Measurements from ENCODE around the gene BCDIN3D.
A peak's percentile ranks its signal among the peaks of the same experiment; 100 is the strongest.

Gene BCDIN3D

DNA sequence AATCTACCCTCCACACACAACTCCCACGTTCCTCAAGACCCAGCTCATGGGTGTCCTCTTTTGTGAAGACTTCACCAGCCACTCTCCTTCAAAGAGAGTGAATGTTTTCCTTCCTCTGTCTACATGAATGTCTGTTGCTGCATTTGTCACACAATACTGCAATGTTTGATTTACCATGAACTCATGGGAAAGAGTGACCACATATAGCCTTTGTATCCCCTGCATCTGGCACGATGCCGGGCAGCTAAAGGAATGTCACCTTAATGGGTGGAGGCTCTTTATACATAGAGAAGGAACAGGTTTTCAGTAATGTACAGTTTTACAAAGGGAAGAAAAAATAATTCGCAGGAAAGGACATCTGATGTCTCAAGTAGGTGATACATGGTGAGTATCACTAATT lies 12.1 kb upstream of the BCDIN3D start:
- no peak for DNase-seq

DNA sequence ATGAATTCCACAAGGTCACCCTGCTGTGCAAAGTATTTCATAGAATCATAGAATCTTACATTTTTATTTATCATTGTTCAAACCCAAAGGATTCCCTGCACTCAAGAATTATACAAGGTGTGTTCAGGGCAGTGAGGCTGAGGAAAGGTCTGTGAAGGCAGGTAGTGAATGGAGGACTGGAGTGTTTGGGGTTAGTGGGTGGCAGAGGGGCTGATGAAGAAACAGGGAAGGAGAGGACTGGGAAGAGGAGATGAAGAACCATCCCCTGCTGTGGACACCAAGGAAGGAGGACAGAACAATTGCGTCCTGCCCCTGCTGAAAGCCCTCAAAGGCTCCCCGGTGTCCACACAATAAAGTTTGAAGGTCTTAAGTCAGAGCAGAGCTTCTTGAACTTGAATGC lies 10.8 kb upstream of the BCDIN3D start:
- no peak for DNase-seq

DNA sequence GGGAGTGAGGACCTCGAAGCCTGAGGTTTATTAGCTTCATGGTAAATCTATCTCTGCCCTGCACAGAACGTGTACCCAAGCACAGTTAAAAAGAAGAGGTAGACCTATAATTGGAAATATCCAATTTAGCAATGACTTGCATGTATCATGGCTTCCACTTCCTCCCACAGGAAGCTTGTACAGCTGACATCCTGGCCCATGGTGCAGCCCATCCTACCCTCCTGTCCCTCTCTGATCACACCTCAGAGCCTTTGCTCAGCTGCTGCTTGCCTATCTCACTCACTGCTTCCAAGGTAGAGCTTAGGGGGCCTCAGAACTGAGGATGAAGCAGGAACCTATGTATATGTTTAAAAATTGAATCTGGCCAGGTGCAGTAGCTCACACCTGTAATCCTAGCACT lies 4.3 kb upstream of the BCDIN3D start:
- no peak for DNase-seq

DNA sequence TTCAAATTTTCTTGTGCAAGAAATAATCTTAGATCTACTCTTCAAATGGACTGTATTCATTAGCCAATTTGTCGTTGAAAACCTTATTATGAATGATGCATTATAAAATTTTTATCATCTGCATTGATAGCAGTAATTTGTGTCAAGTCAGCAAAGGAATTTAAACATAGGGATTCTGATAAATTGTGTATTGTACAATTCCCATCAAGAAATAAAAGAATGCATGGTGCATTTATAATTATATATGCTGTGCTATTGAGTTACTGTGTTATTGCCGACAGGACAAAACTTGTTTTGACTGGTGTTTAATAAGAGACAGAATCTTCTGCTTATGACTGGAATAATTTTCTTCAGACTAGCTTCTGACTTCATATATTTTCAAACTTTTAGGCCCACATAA lies 3.1 kb upstream of the BCDIN3D start:
- DNase-seq, result no peak

DNA sequence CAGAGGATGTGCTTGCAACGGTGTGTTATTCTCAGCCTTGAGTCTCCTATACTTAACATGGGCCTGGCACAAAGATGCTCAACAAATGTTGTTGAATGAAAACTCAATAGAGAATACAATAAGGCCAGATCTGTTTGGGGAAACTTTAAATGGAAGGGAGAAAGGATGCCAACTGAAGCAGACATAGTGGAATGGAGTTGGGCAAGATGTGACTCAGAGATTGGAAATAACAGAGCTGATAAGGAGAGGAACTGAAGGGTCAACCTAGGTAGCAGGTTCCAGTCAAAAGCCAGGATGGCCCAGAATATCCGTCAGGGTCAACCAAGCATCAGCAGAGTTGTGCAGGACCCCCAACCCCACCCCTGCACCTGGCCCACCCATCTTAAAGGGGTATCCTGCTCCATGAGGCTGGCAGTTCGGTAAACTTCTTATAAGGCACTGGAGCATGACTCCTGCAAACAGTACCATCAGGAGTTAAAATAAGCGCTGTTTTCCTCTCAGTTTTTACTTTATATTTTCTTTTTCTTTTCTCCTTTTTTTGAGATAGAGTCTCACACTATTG lies 1.1 kb upstream of the BCDIN3D start:
- no peak for DNase-seq

DNA sequence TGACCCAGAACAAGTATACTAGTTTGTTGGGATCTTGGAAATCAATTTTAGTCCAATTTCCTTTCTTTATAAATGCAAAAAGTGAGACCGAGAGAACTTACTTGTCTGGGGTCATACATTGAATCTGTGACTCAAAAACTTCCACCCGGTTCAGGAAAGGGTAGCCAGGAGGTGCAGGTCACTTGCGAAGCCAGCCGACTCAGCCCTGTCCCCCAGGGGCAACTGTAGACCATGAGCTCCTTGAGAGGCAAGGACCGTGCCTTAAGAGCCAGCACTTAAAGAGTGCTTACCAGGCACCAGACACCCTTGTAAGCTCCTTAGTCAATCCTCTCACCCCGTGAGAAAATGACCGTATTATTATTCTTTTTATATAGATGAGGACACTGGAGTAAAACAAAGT lies 505 bp upstream of the BCDIN3D start:
- no peak for DNase-seq

DNA sequence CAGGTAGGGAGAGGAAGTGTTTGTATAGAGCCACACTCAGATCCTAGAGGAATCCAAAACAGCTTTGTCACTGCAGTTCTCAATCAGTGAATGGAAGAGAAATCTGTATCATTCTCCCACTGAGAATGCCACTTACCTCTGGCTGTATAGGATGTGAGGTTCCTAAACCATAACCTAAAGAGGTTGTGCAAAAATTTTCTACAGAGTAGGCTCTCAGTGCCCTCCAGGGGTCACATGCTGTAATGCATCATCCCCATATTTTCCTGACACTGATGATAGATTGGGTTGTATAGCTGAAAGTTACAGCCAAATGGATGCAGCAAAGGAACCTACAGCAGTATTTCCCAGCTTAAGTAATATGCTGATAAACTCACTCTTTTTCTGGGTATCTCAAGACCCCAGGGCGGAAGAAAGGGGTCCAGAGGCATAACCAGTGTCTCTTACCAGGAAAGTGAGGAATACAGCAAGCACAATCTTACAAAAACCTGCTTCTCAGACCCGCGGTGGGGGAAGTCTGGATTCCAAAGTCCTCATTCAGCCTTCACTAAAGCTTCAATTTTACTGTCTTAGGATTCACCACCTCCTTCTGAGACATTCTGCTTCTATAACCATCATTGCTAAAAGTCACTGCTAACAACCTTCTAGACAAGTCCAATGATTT lies 3.8 kb downstream of the BCDIN3D start:
- DNase-seq, result peak; percentile 29

DNA sequence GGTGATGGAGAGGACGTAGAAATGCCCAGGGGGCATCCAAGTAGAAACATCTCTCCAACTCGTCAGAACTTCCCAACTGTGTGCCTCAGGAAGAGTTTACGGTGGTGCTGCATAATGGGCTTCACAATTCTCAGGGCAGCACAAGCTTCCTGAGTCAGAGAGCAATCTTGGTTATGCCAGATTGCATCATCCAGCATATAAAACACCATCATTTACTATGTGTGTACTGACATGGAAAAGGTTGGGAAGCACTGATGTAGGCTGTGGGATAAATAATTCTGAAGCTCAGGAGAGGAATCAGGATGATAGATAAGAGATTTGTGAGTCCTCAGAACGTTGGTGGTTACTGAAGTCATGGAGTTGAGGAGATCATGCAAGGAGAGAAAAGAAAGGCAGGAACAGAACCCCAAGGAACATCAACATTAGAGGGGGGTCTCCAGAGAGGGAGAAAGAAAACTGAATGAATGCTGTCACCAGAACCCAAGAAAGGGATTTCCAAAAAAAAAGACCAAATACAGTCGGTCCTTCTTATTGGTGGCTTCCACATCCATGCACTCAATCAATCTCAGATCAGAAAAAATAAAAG lies 10.0 kb downstream of the BCDIN3D start:
- no peak for DNase-seq

DNA sequence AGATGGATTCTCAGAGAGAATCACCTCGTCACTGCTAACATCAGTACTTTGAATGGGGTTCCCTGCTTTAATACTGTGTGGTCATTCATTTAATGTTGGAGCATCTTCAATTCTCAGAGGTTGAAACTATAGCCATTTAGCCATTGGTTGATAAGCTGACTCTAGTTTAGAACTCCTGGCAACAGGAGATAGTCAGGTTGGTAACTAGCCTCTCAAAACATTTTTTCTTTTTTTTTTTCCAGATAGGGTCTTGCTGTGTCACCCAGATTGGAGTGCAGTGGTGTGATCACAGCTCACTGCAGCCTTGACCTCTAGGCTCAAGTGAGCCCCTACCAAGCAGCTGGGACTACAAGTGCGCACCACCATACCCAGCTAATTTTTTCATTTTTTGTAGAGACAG lies 11.2 kb downstream of the BCDIN3D start:
- no peak for DNase-seq

DNA sequence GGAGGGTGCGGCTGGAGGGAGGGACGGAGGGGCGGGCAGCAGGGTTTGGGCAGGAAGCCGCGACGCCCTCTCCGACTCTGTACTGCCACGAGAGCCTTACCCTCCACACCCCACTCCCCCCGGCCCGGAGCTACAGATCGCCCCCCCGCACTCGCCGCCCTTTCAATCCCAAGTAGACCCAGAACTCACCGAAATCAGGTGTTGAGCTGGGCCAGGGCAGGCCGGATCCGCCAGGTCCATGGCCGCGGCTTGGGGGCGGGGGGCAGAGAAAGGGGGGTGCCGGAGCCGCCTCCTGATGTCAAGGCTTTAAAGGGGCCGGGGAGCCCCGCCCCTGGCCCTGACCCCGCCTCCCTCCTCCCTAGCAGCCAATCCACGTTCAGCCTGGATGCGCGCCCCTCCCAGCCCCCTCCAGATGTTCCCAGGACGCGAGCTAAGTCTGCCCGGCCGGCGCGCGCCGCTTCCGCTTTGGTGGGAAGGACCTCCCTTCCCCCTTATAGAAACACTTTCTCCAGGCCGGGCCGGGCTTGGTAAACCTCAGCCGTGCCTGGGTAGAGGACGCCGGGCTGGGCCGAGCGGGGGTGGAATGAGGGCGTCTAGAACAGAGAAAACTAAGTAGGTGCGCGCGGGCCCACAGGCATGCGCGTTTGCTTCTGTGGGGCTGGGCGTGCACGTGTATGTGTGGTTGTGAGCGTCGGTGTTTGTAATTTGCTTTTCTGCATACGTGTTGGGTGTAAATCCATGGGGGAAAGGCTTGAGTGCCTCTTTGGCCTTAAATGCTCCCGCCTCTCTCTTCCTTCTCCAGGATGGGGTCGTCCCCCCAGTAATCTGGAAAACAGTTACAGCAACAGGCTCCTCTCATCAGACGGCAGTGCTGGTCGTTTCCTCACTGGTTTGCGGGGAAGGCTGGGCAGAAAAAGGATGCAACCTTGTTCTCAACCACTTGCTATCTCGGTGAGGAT lies 14.5 kb downstream of the BCDIN3D start, which contains the start of gene NCKAP5L:
Gene NCKAP5L (minus strand): TSS at position 281 of the 959 bp plus-strand sequence. CDS start 24,369 bp downstream, outside the sequence.
- DNase-seq, result peak; percentile 94

DNA sequence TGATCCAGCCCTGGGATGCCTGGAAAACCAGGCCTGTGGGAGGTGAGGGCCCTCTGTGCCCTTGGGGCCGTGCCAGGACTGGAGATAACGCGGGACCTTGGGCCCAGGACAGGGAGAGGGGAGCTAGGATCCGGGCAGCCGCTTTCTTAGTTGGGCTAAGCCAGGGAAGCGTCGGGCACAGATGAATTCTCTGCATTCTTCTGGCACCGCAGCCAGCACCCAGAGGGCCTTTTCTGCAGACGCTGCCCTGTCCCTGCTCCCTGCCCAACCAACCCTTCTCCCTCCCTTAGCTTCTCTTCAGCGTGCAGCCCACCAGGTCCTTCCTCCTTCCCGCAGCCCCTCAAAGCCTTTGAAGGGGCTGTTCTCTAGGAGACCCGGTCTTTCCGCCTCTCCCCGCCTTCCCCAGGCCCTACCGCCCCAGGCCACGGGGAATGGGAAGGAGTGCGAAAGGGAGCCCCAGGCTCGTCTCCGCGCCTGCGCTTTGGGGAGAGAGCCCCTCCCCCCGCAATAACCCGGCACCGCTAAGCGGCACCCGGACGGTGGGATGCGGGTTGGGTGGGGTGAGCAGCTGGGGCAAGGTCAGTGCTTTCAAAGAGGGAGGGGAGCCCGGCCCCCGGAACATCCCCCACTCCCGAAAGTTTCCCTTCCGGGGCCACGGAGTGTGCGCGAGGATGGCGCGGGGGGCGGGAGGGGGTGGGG lies 15.4 kb downstream of the BCDIN3D start:
- peak; percentile 46 for DNase-seq

DNA sequence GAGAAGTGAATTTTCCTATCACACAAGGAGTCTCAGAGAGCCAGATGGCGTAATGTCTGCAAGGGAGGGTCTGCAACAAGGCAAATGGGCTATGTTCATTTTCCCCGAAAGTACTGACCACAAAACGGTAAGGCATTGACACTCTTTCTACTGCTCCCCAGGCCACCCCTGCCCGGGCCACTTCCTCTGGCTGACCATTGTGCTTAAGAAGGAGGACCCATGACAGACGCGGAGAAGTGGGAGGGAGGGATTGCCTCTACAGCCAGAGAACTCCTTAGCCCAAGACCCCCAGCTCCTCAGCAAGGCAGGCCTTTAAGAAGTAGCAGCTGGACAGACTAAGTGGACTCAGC lies 15.9 kb downstream of the BCDIN3D start:
- DNase-seq, result no peak

DNA sequence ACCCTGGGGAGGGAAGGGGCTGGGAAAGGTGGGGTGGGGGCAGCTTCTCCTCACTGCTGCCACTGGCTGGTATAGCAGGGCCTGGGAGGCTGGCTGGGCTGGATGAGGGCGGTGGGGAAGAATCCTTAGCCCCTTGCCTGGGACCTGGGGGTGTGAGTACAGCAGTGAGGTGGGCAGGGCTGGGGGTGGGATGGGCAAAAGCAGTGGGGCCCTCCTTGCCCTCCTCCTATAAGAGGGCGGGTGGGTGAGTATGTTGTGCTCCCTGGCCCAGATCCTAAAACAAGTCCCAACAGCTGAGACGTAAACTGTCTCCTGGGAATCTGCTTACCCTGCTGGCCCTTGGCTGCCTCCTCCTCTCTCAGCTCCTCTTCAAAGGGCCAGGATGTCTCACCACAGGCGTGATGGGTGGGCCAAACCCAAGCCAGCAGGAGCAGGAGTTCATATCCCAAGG lies 16.9 kb downstream of the BCDIN3D start:
- DNase-seq, result no peak

DNA sequence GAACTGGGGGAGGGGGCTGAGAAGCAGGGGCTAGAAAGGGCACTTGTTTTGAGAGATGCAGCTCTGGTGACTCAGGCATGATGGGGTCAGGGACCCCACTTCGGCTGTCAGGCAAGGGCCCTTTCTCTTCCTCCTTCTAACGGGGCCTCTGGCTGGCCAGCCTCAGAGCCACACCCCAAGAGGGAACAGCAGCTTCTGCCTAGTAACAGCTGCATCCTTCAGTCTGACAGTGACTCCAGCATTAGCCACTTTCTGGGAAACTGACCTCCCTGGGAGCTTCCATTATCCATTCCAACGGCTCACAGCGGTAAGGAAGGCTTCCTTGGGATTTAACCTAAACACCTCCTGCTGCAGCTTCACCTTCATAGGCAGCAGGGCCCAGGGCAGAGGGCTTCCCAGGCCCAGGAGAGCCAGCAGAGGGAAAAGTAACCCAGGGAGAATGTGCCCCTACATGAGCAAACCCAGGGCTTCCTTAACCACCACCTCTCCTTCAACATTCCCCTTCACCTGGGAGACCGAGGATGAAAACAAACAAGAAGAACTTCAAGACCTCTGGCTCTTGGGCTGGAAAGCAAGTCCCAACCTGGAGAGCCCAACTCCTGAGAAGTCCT lies 17.4 kb downstream of the BCDIN3D start:
- no peak for DNase-seq

DNA sequence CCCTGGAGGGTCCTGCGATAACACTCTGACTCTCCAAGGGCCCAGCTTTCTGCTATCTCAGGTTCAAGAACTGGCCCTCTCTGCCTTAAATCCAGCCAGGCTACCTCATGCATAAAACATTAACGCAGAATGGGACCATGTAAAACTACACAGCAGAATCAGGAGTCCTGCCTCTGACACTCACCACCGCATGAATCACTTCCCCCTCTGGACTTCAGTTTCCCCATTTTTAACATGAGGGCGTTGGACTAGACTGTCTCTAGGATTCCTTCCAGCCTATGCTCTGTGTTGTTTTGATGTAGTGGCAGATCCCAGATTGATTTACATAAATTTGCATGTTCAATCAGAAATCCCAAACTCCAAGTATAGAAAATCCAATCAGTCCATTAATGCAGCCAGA lies 18.0 kb downstream of the BCDIN3D start:
- no peak for DNase-seq

DNA sequence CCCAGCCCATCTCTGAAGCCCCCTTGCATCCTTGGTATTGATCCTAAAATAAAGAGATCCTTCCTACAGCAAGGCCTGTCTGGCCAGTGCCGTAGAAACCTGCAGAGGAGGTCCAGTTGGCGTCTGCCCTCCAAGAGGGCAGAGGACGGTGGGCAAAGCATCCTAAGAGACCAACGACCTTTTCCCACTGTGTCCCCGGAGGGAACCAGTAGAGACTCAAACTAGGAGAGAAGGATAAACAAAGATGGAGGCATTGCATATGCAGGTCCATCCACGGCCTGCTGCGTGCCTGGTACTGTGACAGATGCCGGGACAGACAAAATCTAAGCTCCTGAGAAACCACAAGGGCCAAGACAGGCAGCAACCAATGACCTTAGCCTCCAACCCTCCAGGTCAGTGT lies 18.5 kb downstream of the BCDIN3D start:
- no peak for DNase-seq

DNA sequence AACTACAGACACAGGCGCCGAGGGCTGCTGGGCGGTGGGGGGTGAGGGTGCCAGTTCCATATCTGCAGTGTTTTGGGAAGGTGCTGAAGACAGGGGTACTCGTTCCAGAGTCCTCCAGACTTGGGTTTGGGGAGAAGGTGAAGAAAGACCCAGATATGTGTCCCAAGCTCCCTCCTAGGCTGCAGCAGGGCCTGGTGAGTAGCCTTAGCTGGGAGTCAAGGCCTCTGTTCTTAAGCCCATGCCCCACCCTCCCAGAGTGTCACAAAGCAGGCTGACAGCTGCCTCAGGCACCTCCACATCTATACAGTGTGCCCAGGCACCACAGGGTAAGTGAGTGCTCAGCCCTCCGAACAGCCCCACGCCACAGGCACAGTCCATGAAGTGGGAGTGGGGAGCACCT lies 19.0 kb downstream of the BCDIN3D start:
- DNase-seq, result no peak

DNA sequence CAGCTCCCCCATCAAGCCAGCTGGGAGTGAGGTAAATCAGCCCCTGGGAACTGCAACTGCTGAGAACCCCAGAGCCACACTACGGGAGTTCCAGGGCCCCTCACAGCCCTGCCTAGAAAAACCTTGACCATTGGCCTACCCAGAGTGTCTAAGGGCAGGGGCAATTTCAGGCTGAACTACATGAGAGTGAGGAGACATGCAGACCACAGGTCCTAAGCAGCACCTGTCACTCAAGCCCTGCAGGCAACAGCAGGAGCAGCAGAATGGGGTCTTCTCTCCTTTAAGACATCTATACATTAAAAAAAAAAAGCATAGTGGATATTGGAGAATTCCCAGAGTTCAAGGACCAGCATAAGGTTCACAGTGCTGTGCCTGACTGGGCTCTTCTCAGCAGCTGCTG lies 19.6 kb downstream of the BCDIN3D start:
- DNase-seq, result no peak

DNA sequence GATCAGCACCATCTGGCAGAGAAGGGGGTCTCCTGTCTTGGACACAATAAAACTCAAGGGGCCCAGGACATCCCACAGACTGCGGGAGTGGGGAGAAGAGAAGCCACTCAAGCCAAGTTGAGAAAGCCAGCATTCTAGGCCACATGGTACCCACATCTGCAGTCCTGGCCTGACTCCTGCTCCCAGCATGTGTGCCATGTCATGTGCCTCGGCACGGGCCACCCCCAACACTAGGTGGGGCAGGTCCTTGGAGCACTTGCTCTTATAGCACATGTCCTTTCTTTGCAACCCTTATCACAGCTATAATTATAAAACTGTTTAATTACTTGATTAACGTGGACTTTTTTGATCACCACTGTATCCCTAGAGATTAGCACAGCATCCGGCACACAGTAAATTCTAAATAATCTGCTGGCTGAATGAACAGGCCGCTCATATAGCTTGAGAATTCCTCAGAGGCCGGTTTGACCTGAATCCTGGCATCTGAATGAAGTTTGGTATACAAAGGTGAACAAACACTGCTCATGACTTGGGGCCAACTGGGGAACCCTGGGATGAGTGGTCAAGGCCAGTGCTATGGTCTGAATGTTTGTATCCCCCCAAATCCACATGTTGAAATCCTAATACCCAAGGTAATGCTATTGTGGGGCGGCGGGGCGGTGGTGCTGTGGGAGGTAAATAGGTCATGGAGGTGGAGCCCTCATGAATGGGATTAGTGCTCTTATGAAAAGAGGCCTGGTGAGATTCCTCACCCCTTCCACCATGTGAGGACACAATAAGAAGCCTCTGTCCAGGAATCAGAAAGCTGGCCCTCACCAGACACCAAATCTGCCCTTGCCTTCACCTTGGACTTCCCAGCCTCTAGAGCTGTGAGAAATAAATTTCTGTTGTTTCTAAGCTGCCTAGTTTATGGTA lies 21.3 kb downstream of the BCDIN3D start:
- no peak for DNase-seq

DNA sequence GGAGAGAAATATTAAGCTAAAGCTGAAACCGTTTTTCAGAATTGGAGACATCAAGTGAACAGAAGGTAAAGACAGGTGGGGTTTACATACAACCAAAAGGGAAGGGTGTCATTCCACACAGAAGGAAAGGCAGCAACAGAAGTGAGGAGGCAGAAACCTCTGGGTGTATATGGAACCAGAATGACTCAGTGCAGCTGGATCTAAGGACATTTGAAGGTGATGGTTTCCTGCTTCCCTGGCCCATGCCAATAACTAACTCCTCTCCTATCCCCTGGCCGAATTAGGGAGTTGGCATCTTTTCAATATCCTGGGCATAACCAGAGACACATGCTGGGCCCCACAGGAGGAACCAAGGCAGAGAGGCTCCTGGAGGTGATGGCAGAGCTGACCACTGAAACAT lies 23.1 kb downstream of the BCDIN3D start:
- no peak for DNase-seq

DNA sequence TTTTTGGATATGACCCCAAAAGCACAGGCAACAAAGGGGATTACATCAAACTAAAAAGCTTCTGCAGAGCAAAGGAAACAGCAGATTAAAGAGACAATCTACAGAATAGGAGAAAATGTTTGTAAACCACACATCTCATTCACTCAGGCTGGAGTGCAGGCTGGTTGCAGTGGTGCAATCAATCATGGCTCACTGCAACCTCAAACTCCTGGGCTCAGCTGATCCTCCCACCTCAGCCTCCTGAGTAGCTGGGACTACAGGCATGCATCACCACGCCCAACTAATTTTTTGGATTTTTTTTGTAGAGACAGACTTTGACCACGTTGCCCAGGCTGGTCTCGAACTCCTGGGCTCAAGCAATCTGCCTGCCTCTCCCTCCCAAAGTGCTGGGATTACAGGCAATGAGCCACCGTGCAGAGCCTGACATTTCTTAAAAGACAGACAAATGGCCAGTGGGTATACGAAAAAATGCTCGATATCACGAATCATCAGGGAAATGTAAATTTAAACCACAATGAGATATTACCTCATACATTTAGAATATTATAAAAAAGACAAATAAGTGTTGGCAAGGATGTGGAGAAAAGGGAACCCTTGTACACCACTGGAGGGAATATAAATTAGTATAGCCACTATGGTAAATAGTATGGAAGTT lies 24.5 kb downstream of the BCDIN3D start:
- no peak for DNase-seq
